Epidermal melanocyte (primary cell): ENCODE results near the gene PRKAA1.
"Not testable (repeated sequence)": the region's sequence is repeated elsewhere in the genome, so short reads cannot be mapped to it uniquely, and the experiment has no call there.

Experiments used
- DNase-seq: peaks from one replicate; pipeline ENCODE4 v3.0.0; 2011; ENCODE audit warnings: low spot score; ENCODE audit not compliant: insufficient read length

PRKAA1 gene

GRCh38 chr5:40734986-40735385, 63.2 kb downstream of the PRKAA1 start:
- no peak for DNase-seq

GRCh38 chr5:40733879-40734563, 64.2 kb downstream of the PRKAA1 start:
- DNase-seq: no peak

GRCh38 chr5:40733434-40733833, 64.7 kb downstream of the PRKAA1 start:
- DNase-seq: no peak

- not testable (repeated sequence) for DNase-seq
Measured at GRCh38 chr5:40722497-40722911, 75.7 kb downstream of the PRKAA1 start.

- no peak for DNase-seq
Measured at GRCh38 chr5:40720069-40720468, 78.1 kb downstream of the PRKAA1 start.

GRCh38 chr5:40717281-40717680, 80.9 kb downstream of the PRKAA1 start:
- DNase-seq: no peak

GRCh38 chr5:40716590-40716989, 81.6 kb downstream of the PRKAA1 start:
- DNase-seq: no peak

- no peak for DNase-seq
Measured at GRCh38 chr5:40716000-40716399, 82.2 kb downstream of the PRKAA1 start.

- no peak for DNase-seq
Measured at GRCh38 chr5:40714001-40714400, 84.2 kb downstream of the PRKAA1 start.

- DNase-seq: not testable (repeated sequence)
Measured at GRCh38 chr5:40710575-40710974, 87.6 kb downstream of the PRKAA1 start.
